ENCODE data around the gene ZNF580. TPM values are rescaled to one million over a fixed set of nuclear protein-coding genes. Genes with fewer than 3 reads are reported as not detected.

The ZNF580 gene
- total and polyA plus RNA-seq, 2 experiments from 2014 or later = 10.1 to 53.8 TPM

DNA sequence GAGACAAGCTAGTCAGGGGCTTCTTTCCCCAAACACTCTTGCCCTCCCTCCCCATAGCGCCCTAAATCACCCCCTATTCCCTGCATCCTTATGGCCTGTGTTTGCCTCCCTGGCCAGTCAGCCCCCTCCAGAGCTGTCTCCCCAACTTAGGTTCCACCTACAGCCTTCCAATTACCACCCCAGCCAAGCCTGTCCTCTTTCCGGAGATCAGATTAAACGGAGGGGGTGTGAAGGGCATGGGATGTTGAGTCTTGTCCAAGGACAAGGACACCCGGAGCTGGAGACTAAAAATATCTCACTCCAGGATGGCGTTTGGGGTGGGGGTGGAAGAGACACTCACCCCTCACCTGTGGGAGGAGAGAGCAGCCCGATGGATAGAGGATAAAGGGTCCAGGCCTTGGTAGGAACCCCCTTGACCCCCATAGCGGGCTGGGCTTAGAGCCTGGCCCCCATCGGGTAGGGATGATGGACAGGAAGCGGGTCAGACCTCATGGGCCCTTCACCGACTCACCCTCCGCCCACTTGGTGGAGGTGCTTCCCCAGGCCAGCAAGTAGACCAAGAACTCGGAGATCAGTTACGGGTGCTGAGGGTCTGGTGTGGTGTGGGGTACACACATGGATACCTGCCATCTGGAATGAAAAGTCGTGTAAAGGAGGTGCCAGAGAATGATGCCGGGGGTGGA lies 29.4 kb upstream of the ZNF580 start:
- H3K4me1 ChIP-seq (ENCODE audit: insufficient read depth) = peaks cover 5% of the 10 kb centered on the region
- no peaks in the 10 kb centered on the region for H3K9me2 ChIP-seq (replicated peaks; ENCODE audit: insufficient read depth)
- no peaks in the 10 kb centered on the region for H3K27me3 ChIP-seq
- H4K20me1 ChIP-seq (ENCODE audit: insufficient read depth, poor library complexity, severe bottlenecking) = peaks cover 6% of the 10 kb centered on the region
- H2AFZ ChIP-seq = no peak overlapping the region
- no peaks in the 10 kb centered on the region for H3K9me3 ChIP-seq (ENCODE audit: low read depth)
- H3K4me2 ChIP-seq = no peak overlapping the region
- H3K79me2 ChIP-seq = peaks cover 52% of the 10 kb centered on the region
- H3K4me3 ChIP-seq = no peak overlapping the region
- H3K27ac ChIP-seq = no peak overlapping the region
- 93% methylated on average over 14 of the region's 15 CpGs for WGBS (ENCODE audit: low lambda C conversion rate, missing lambda C conversion rate)
- DNase-seq (ENCODE audit: low spot score) = no peak
- H3K36me3 ChIP-seq (replicated peaks; ENCODE audit: insufficient read depth, low read depth) = no peaks in the 10 kb centered on the region
- TF ChIP-seq EZH2phosphoT487 (IDR thresholded peaks at IDR 0.05; ENCODE audit: low read depth, severe bottlenecking, unreplicated experiment) (no peak), EZH2 (IDR thresholded peaks at IDR 0.05; ENCODE audit: borderline replicate concordance) (no peak)
- TF ChIP-seq, protein P1, sequence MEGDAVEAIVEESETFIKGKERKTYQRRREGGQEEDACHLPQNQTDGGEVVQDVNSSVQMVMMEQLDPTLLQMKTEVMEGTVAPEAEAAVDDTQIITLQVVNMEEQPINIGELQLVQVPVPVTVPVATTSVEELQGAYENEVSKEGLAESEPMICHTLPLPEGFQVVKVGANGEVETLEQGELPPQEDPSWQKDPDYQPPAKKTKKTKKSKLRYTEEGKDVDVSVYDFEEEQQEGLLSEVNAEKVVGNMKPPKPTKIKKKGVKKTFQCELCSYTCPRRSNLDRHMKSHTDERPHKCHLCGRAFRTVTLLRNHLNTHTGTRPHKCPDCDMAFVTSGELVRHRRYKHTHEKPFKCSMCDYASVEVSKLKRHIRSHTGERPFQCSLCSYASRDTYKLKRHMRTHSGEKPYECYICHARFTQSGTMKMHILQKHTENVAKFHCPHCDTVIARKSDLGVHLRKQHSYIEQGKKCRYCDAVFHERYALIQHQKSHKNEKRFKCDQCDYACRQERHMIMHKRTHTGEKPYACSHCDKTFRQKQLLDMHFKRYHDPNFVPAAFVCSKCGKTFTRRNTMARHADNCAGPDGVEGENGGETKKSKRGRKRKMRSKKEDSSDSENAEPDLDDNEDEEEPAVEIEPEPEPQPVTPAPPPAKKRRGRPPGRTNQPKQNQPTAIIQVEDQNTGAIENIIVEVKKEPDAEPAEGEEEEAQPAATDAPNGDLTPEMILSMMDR (IDR thresholded peaks at IDR 0.05; ENCODE audit: poor library complexity) = no peak

DNA sequence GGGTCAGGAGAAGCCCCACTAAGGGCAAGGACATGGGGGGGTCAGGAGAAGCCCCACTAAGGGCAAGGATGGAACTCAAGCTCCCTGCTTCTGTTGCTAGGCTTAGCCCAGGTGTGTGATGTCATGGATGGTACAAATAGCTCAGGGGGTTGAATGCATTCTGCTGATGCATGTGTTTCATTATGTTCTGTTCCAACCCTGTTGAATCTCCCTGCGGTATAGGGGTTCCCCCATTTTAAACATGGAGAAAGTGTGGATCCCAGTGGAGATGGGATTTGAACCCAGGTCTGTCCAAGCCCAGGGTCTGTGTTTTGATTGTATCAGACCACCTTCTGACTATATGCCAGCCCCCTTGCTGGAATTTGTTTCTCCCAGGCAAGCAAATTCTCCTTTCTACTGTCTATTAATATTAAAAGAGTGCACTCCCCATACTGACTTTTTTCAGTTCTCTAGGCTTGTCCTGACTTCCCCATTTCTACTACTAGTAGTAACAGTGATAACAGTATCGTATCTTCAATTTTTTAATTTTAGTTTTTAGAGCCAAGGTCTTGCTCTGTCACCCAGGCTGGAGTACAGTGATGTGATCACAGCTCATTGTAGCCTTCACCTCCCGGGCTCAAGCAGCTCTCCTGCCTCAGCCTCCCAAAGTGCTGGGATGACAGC lies 28.7 kb upstream of the ZNF580 start:
- no peak overlapping the region for H3K4me2 ChIP-seq
- H3K36me3 ChIP-seq (replicated peaks; ENCODE audit: insufficient read depth, low read depth) = no peaks in the 10 kb centered on the region
- no peaks in the 10 kb centered on the region for H3K9me3 ChIP-seq (ENCODE audit: low read depth)
- peaks cover 6% of the 10 kb centered on the region for H4K20me1 ChIP-seq (ENCODE audit: insufficient read depth, poor library complexity, severe bottlenecking)
- 95% methylated on average over 3 of the region's 3 CpGs for WGBS (ENCODE audit: low lambda C conversion rate, missing lambda C conversion rate)
- H3K9me2 ChIP-seq (replicated peaks; ENCODE audit: insufficient read depth) = no peaks in the 10 kb centered on the region
- DNase-seq (ENCODE audit: low spot score) = no peak
- TF ChIP-seq EZH2 (IDR thresholded peaks at IDR 0.05; ENCODE audit: borderline replicate concordance) (no peak), EZH2phosphoT487 (IDR thresholded peaks at IDR 0.05; ENCODE audit: low read depth, severe bottlenecking, unreplicated experiment) (no peak)
- TF ChIP-seq, protein P1 (IDR thresholded peaks at IDR 0.05; ENCODE audit: poor library complexity) = no peak
- no peak overlapping the region for H3K27ac ChIP-seq
- no peaks in the 10 kb centered on the region for H3K4me1 ChIP-seq (ENCODE audit: insufficient read depth)
- H2AFZ ChIP-seq = no peak overlapping the region
- no peaks in the 10 kb centered on the region for H3K27me3 ChIP-seq
- H3K79me2 ChIP-seq = peaks cover 45% of the 10 kb centered on the region
- H3K4me3 ChIP-seq = no peak overlapping the region

DNA sequence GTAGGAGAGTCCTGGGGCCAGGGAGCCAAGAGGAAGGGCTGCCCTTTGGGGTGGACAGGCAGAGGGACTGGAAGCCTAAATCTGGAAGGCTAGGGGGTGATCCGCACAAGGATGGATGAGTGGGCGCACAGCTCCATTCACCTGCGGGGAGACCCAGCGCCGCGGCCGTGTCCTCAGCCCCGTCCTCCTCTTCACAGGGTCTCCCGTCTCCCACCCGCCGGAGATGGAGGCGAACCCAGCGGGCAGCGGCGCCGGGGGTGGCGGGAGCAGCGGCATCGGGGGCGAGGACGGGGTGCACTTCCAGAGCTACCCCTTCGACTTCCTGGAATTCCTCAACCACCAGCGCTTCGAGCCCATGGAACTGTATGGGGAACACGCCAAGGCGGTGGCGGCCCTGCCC lies 27.4 kb upstream of the ZNF580 start:
- 98% methylated on average over 16 of the region's 27 CpGs for WGBS (ENCODE audit: low lambda C conversion rate, missing lambda C conversion rate)
- H3K4me2 ChIP-seq = no peak overlapping the region
- H2AFZ ChIP-seq = no peak overlapping the region
- no peaks in the 10 kb centered on the region for H3K9me2 ChIP-seq (replicated peaks; ENCODE audit: insufficient read depth)
- peaks cover 4% of the 10 kb centered on the region for H4K20me1 ChIP-seq (ENCODE audit: insufficient read depth, poor library complexity, severe bottlenecking)
- no peaks in the 10 kb centered on the region for H3K9me3 ChIP-seq (ENCODE audit: low read depth)
- H3K36me3 ChIP-seq (replicated peaks; ENCODE audit: insufficient read depth, low read depth) = no peaks in the 10 kb centered on the region
- no peaks in the 10 kb centered on the region for H3K4me1 ChIP-seq (ENCODE audit: insufficient read depth)
- H3K27me3 ChIP-seq = no peaks in the 10 kb centered on the region
- H3K79me2 ChIP-seq = peaks cover 34% of the 10 kb centered on the region
- no peak for TF ChIP-seq EZH2phosphoT487 (IDR thresholded peaks at IDR 0.05; ENCODE audit: low read depth, severe bottlenecking, unreplicated experiment)
- TF ChIP-seq, protein P1 (IDR thresholded peaks at IDR 0.05; ENCODE audit: poor library complexity) = no peak
- TF ChIP-seq EZH2 (IDR thresholded peaks at IDR 0.05; ENCODE audit: borderline replicate concordance) = no peak
- DNase-seq (ENCODE audit: low spot score) = no peak
- no peak overlapping the region for H3K27ac ChIP-seq
- no peak overlapping the region for H3K4me3 ChIP-seq
